Stimulated activated CD8-positive, alpha-beta memory T cell treated with anti-CD3 and anti-CD28 coated beads, Interleukin-4, amount 100 ng/mL, for 24 hours (primary cell): Measurements from ENCODE around the gene TICRR.
"Not testable (repeated sequence)": the region's sequence is repeated elsewhere in the genome, so short reads cannot be mapped to it uniquely, and the experiment has no call there.

Experiments used
- DNase-seq: peaks from one replicate; pipeline ENCODE4 v3.0.0-alpha.2; 2020; ENCODE audit warnings: low read depth

Gene TICRR, protein sequence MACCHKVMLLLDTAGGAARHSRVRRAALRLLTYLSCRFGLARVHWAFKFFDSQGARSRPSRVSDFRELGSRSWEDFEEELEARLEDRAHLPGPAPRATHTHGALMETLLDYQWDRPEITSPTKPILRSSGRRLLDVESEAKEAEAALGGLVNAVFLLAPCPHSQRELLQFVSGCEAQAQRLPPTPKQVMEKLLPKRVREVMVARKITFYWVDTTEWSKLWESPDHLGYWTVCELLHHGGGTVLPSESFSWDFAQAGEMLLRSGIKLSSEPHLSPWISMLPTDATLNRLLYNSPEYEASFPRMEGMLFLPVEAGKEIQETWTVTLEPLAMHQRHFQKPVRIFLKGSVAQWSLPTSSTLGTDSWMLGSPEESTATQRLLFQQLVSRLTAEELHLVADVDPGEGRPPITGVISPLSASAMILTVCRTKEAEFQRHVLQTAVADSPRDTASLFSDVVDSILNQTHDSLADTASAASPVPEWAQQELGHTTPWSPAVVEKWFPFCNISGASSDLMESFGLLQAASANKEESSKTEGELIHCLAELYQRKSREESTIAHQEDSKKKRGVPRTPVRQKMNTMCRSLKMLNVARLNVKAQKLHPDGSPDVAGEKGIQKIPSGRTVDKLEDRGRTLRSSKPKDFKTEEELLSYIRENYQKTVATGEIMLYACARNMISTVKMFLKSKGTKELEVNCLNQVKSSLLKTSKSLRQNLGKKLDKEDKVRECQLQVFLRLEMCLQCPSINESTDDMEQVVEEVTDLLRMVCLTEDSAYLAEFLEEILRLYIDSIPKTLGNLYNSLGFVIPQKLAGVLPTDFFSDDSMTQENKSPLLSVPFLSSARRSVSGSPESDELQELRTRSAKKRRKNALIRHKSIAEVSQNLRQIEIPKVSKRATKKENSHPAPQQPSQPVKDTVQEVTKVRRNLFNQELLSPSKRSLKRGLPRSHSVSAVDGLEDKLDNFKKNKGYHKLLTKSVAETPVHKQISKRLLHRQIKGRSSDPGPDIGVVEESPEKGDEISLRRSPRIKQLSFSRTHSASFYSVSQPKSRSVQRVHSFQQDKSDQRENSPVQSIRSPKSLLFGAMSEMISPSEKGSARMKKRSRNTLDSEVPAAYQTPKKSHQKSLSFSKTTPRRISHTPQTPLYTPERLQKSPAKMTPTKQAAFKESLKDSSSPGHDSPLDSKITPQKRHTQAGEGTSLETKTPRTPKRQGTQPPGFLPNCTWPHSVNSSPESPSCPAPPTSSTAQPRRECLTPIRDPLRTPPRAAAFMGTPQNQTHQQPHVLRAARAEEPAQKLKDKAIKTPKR (N-terminal part only)

DNA sequence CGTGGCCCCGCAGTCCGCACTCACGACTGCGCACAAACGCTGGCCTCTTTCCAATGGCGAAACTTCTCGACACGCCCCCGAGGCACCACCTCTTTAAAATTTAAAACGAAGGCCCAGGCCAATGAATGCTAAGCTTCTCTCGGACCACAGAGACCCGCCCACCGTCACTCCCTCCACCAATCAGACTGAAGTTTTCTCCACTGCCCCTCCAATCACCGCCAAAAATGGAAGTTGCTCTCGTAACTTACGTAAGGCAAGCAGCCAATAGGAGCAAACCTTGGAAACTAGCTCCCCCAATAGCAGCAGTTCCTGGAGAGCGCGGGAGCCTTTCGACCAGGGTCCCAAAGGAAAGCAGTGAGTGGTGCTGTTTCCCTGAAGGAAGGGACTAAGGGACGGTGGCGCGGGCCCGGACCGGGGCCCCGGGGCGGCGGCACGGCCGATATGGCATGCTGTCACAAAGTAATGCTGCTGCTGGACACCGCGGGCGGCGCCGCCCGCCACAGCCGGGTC is at the start of gene TICRR:
Gene TICRR, plus strand, starts transcription at position 324 of the 510 bp plus-strand sequence. Its CDS starts 118 bp downstream, at position 442.
- DNase-seq, result peak; percentile 85

DNA sequence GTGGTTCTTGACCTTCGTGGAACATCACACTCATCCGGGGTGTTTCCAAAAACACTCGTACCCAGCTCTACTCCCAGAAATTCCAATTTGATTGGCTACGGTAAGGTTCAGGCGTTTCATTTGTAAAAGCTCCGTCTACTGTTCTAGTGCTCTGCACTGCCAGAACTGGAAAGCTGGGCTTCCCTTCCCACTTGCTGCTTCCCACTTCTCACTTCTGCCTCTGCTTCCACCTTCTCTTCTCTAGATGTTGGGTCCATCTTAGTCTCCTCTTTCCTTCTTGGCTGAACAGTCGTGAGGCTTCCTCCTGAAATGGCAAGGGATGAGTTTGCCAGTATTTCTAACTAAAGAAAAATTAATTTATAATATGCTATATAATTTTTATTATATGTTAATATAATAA is 49.1 kb upstream of the TICRR start:
- no peak for DNase-seq

DNA sequence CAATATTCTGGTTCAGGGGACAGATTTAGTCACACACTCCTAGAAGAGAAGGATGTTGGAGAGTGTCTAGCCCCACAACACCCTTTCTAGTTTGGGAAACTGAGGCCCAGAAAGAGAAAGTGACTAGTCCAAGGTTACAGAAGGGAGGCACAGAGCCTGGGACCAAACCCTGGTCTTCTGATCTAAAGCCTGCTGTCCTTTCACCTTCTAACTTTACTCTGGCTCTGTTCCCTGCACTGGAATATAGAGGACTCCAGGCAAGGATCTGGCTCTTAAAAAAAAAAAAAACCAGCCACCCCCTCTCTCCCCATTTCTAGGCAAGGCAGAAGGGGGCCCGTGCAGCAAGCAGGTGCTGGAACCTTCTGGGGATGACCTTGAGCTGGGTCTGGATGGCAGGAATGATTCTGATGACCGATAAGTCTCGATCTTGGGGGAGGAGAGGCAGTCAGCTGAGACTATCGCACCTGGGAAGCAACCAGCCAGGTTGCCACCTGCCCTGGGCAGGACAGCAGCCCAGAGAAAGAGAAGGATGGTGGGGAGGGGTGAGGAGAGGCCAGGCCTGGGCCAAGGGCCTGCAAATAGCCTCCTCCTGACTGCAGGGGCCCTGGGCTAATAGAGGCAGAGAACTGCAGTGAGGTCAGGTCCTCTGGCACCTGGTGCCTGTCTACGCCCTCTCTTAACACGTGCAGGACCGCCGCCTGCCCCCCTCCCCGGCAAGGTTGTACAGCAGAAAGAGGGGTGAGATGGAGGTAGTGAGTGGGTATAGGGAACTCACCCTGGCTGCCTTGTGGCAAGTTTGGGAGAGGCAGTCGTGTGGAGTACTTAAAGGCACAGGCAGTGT is 48.4 kb upstream of the TICRR start:
- no peak for DNase-seq

DNA sequence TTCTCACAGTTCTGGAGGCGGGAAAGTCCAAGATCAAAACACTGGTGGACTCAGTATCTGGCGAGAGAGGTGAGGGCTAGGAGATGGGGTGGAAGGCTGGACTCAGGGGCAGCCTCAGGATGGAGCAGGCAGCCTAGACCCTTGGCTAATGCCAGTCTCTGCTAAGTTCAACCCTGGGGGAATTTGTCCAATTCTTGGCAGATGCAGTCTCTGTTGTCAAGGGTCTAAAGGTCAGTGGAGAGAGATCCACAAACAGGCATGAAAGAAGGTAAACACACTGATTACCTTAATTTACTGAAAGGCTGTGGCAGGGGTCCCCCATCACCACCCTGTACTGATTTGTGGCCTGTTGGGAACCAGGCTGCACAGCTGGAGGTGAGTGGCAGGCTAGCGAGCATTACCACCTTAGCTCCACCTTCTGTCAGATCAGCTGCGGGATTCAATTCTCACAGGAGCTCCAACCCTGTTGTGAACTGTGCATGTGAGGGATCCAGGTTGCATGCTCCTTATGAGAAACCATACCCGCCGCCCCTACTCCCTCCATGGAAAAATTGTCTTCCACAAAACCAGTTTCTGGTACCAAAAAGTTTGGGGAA is 46.4 kb upstream of the TICRR start:
- no peak for DNase-seq

DNA sequence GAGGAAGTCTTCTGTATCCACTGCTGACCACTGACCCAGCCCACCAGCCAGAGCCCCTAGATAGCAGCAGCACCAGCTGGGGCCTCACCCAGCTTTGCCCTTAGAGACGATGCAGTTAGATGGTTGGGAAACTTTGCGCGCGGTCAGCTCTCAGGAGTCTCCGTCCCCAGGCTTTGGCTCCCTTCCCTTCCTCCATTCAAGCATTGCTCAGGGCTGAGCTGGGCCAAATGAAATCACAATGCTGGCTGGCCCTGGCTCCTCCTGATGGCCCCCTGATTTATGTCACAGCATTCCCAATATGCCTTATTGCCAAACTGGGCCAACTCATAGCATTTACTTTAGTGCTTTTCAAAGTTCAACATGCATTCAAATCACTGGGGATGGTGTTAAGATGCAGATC is 44.3 kb upstream of the TICRR start:
- no peak for DNase-seq

DNA sequence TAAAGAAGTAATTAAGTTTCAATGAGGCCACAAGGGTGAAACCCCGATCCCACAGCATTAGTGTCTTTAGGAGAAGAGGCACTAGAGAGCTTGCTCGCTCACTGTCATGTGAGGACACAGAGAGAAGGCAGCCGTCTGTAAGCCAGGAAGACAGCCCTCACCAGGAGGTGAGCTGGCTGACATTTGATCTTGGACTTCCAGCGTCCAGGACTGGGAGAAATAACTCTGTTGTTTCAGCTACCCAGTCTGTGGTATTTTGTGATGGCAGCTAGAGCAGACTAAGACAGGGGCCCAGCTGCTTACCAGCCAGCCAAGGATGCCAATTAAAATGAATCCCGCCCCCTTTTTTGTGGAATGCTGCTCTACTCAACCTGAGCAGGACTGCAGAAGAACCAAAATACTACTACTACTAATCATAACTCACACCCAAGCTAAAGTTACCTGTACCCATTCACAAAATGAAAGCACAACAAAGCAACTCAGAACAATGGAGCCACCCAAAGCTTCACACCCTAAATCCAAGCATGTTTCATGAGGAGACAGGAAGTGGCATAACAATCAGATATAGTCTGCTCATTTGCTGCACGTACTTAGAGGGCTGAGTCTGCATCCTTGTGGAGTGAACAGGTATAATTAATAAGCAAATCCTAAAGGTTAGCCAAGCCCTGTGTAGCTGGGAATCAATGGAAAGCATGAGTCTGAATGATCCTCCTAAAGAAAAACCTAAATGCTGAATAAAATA is 43.3 kb upstream of the TICRR start:
- DNase-seq, result no peak

DNA sequence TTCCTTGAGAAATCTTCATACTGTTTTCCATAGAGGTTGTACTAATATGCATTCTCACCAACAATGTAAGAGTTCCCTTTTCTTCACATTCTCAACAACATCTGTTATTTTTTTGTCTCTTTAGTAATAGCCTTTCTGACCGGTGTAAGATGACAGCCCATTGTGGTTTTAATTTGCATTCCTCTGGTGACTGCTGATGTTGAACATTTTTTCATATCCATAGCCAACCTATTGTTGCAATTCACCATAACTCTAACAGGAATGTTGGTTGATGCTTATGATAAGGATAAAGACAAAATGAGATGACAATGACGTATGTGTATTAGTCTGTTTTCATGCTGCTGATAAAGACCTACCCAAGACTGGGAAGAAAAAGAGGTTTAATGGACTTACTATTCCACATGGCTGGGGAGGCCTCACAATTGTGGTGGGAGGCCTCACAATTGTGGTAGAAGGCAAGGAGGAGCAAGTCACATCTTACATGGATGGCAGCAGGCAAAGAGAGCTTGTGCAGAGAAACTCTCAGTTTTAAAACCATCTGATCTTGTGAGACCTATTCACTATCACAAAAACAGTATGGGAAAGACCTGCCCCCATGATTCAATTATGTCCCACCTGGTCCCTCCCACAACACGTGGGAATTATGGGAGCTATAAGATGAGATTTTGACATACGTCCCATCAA is 41.3 kb upstream of the TICRR start:
- no peak for DNase-seq

DNA sequence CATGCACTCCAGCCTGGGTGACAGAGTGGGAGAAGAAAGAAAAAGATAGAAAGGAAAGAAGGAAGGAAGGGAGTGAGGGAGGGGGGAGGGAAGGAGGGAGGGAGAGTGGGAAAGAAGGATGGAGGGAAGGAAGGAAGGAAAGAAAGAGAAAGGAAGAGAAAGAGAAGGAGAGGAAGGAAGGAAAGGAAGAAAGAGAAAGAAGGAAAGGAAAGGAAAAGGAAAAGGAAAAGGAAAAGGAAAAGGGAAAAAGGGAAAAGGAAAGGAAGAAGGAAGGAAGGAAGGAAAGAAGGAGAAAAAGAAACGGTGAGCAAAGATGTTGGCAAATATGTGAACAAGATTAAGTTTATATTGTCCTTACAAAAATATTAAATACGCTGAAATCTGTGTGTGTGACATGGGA is 36.2 kb upstream of the TICRR start:
- no peak for DNase-seq

DNA sequence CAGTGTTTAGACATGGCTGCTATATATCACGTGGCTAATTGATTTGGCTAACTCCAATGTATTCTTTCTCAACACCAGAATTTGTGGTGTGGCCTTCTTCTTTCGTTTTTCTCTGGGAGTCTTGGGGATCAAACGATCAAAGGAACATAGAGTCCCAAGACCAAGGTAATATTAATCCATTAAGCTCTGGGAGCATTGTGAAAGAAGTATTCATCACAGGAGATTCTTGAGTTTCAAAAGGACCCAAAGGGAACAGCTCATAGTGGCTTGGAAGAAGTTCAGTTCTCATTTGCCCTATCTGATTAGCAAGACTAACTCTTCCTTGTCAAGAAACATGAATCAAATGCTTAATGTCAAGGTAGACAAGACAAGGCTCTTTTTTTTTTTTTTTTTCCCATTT is 32.9 kb upstream of the TICRR start:
- DNase-seq, result no peak

DNA sequence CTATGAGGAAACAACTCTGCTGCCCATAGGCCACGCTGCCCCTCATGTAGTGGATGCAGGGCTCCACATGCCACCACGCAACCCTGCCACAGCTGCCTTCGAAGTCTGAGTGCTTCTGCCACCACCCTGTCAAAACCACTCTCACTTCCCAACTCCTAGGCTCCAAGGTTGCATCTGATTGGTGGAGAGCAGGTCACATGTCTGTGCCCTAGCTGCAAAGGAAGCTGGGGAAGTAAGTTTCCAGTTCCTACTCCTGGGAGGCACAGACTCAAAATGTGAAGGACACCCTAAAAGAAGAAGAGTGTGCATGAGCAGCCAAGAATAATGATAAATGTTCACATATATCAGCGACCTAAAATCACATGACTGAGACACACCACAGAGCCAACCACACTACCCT is 31.9 kb upstream of the TICRR start:
- no peak for DNase-seq

DNA sequence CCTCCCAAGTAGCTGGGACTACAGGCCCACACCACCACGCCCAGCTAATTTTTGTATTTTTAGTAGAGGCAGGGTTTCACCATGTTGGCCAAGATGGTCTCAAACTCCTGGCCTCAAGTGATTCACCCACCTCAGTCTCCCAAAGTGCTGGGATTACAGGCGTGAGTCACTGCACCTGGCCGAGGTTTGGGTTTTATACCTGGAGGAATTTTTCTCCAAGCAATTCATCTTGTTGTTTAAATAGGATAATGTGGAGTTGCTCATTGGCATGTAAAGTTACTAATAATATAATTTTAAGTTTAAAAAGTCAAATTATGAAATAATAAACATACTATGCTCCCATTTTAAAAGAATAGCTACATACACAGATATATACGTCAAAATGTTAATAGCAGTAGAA is 26.1 kb upstream of the TICRR start:
- DNase-seq, result not testable (repeated sequence)

DNA sequence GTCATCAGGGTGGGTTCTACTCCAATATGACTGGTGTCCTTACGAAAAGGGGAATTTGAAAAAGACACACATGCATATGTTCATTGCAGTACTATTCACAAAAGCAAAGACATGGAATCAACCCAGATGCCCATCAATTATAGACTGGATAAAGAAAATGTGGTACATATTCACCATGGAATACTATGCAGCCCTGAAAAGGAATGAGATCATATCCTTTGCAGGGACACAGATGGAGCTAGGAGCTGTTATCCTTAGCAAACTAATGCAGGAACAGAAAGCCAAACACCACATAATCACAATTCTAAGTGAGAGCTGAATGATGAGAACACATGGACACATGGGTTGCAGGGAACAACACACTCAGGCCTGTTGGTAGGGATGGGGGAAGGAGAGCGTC is 24.8 kb upstream of the TICRR start:
- DNase-seq, result no peak

DNA sequence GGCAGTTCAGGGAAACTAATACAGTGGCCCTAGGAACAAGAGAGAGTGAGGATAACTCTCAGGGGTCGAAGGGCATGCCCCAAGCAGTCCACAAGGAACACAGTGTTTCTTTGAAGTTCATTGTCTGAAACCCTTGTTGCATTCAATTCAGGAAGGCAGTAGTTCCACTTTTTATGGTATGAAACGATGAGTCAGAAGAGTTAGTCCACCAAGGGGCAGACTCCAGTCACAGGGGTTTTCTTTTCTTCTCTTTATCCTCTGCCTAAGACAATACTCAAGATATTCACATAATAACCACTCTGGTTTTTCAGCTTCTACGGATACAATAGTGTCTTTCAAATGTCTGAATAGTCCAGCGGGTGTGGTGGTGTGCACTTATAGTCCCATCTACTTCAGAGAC is 23.7 kb upstream of the TICRR start:
- no peak for DNase-seq

DNA sequence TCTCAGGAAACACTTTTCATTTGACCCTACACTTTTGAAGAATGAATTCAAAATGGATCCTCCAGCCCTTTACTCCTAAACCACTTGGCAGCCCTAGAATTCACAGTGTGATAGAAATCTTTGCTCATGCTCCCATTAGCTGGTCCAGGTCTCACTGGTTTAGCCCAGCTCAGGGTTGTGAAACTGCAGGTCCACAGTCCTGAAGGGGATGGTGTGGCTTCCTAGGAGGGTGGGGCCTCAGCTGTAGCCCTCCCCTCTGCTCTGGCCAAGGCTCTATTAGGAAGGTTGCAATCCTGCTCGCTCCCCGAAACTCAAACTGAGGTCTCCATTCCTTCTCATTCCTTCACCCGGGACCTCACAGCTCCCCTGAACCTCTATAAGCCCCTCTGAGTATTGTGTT is 21.6 kb upstream of the TICRR start:
- no peak for DNase-seq

DNA sequence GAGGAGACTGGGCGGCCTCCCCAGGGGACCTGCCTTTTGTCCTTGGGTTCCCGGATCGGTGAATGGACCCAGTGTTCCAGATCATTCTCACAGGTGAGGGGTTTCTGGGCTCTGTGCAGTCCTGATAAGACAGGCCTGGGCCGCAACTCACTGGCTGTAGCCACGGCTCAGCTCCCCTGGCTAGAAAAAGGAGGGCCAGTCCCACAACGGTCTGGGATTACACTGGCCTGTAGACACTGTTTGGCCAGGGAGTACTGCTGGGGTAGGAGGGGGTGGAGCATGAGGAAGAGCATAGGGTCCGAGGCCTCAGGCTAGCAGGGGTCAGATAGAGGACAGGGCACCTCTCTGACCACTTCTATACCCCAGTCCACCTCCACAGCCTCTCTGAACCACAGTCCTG is 21.0 kb upstream of the TICRR start:
- no peak for DNase-seq

DNA sequence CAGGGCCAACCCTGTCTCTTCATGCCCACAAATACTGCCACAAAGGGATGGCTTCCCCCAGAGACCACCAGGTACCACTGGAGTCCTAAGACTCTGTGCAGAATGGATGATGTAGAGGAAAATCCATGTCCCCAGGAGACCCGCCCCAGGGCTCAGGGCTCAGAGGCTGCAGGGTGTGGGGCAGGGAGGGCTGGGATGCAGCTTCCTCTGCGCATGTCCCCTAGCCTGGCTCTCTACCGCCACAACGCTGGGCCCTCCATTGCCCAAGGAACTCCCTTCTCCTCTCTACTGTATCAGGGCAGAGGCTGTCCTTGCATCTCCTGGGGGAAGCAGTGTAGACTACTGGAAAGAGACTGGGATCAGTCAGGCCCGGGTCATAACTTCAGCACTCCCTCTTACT is 19.5 kb upstream of the TICRR start:
- no peak for DNase-seq

DNA sequence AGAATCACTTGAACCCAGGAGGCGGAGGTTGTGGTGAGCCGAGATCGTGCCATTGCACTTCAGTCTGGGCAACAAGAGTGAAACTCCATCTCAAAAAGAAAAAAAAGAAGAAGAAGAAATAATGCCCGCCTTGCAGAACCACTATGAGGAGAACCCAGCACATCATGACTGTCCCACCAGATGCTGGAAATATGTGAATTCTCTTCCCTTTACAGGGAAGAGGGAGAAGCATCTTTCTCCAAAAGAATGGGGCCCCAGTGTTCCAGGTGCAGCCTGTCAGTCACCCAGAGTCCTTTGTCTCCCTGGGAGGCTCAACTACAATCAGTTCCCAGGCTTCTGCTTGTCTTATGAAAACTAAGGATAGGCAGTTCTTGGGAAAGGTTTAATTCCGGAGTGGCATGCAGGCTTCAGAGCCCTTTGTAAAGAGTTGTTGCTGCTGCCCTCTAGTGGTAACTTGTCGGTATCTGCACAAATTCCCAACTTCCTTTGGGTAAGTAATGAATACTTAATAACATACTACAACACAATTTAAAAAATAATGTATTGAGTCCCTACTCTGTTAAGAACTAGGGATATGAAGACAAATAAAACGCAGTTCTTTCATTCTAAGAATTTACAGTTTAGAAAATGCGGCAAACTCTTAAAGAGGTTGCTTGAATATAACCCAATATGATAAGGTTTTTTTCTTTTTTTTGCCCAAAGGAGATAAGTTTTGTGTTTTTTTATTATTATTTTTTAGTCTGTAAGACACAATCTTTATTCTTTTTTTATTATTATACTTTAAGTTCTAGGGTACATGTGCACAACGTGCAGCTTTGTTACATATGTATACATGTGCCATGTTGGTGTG is 18.6 kb upstream of the TICRR start:
- DNase-seq, result peak; percentile 31

DNA sequence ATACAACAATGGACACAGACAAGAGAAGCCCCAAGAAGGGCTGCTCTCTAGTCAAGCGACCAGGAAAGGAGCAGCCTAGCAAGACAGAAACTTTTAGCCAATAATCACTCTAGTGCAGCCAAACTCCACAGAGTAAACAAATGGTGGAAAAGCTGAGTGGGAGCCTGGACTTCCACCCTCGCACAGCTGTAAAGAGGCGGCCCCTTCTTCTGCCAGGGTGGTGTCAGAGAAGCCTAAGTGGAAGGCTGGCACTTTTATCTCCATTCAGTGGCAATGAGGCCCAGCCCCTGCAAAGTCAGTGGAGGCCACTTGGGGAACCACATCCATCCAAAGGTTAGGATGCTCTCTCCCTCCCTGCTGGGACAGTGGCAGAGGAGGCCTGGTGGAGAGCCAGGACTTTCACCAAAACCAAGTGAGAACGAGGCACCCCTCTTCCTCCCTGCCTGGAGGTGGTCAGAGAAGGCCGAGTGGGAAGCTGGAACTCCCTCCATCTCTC is 15.5 kb upstream of the TICRR start:
- DNase-seq, result no peak
